SK-N-SH treated with all-trans-retinoic acid at 6 μM for 48 hours (cell line): ENCODE results near the gene GNAZ.

Experiments used
- ARNTL ChIP-seq: fragments of 450-650 bp; formaldehyde crosslinking; IDR thresholded peaks from 2 replicates; pipeline ENCODE4 v1.5.0; 2020; ENCODE audit warnings: low read depth, mild to moderate bottlenecking, moderate library complexity, borderline replicate concordance
- TF ChIP-seq, protein P1 (sequence below): fragments of 250-450 bp; sonication (Bioruptor Pico); IDR thresholded peaks from 2 replicates; pipeline ENCODE4 v1.8.0; 2021; ENCODE audit warnings: low read depth, mild to moderate bottlenecking, moderate library complexity, borderline replicate concordance

DNA sequence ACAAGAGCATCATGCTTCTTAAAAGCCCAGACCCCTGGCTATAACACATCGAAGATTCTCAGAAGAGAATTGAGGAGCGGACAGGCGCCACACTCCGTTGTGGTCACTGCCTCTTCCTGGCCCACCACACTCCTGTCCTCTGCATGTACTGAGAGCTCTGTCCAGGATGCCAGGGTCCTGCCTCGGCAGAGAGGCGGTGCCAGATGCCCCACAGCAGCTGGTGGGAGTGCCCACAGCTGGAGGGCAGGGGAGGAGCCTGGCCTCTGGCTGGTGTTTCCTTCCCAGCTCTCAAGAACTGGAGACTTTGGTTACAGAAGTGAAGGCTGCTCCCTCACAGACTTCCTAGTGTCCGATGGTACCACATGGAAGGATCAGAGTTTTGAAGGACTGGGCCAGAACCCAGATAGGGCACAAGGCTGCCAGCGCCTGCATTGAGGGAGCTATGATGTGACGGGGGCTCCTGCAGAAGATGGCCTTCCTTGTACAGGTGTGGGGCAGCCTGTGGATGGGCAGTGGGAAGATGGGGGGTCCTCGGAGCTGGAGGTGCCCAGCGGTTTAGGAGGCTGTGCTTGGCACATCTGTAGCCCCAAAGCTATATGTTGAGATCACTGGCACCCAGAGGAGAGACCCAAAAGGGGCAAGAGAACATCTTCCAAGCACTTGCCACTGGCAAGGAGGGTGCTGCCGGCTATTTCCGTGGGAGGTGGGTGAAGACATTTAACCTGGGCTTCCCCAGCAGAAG, 52.1 kb downstream of the GNAZ start:
- TF ChIP-seq, protein P1, sequence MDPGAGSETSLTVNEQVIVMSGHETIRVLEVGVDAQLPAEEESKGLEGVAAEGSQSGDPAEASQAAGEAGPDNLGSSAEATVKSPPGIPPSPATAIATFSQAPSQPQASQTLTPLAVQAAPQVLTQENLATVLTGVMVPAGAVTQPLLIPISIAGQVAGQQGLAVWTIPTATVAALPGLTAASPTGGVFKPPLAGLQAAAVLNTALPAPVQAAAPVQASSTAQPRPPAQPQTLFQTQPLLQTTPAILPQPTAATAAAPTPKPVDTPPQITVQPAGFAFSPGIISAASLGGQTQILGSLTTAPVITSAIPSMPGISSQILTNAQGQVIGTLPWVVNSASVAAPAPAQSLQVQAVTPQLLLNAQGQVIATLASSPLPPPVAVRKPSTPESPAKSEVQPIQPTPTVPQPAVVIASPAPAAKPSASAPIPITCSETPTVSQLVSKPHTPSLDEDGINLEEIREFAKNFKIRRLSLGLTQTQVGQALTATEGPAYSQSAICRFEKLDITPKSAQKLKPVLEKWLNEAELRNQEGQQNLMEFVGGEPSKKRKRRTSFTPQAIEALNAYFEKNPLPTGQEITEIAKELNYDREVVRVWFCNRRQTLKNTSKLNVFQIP (CRISPR knock-in tag): no peak
- TF ChIP-seq ARNTL: no peak
